ENCODE measurements around the gene ALCAM.

ALCAM gene

DNA sequence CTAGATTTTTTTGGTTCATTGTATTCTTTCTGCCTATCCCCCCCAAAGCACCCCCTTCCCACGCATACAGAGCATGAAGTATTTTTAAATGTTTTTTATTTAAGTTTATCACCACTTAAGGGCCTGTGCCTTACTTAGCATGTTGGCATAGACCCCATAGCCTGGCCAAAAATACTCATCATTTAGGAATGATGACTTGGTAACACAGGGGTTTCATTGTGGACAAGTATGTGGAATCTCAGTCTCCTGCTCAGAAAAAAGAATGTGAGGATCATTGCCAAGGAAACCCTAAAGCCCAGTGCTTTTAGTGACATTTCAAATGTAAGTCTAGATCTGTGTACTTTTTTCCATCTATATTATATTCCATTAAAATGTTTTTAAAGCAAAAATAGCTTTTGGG is 146.3 kb downstream of the ALCAM start:
- no peak for DNase-seq
- in situ Hi-C loops (cut with MboI; ENCODE audit: low pct_unique_long_range_greater_than_20kb, low sequenced_read_pairs), result no loop called here

DNA sequence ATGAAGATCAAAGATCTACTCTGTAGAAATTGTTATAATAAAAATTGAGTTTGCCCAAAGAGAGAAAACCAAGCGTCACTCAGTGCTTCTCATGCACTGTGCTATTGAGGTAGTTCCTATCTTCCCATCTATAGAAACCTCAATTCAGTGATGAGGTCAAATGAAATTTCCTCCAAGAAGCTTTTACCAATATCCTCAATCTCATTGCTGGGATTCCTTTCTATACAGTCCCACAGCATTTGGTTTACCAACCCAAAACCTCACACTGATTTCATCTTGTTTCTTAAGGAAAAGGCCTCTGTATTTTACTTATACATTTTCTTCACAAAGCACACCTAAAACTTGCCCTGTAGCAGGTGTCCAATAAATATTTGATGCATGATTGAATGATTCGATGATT is 147.2 kb downstream of the ALCAM start:
- no peak for DNase-seq
- in situ Hi-C loops (cut with MboI; ENCODE audit: low pct_unique_long_range_greater_than_20kb, low sequenced_read_pairs), result no loop called here

DNA sequence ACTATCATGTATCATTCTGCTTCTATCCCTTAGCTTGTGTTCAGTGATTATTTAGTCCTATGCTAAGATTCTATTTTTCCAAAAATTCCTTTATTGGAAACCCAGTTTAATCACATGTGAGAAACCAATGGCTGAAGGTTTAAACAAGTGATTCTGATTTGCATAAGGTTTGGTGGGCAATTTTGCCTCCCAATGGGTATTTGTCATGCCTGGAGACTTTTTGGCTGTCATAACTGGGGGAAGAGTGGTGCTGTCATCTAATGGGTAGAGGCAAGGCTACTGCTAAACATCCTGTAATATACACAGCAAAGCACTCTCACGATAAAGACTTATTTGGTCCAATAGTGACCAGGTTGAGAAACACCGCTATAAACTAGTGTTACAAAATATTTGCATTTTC is 148.7 kb downstream of the ALCAM start:
- in situ Hi-C loops (cut with MboI; ENCODE audit: low pct_unique_long_range_greater_than_20kb, low sequenced_read_pairs), result no loop called here
- no peak for DNase-seq

DNA sequence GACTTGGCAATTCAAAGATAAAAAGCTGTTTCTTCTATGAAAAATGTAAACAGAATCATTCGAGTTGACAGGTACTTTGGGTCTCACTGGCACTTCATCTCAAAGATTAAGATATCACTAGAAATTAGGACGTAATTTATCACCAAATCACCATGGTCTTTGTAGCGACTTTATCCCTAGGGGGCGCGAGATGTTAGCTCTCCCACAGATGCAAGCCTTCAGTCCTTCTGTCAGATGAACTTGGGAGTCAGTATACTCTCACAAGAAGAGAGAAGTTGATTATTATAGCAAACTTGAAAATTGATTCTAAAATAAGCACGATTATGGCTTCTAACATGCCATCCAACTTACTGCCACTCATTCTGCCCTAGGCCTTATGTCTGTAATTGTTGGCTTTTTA is 150.3 kb downstream of the ALCAM start:
- in situ Hi-C loops (cut with MboI; ENCODE audit: low pct_unique_long_range_greater_than_20kb, low sequenced_read_pairs), result no loop called here
- no peak for DNase-seq

DNA sequence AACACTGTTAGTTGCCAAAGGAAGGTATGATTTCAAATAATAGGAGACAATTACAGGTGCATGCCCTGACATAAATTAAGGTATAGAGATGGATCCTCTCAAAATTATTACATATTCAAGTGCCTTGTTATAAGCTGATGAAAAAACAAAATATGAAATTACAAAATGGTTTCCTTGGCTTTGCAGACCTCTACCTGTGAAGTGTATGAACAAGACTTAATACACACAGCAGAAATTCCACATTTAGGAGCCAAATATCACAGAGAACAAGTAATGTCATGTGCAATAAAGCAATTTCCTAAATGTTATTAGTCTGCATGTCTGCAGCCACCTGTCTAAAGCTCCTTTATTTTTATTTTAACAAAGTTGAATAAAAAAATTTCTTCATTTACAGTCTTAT is 151.5 kb downstream of the ALCAM start:
- DNase-seq, result no peak
- in situ Hi-C loops (cut with MboI; ENCODE audit: low pct_unique_long_range_greater_than_20kb, low sequenced_read_pairs), result no loop called here

DNA sequence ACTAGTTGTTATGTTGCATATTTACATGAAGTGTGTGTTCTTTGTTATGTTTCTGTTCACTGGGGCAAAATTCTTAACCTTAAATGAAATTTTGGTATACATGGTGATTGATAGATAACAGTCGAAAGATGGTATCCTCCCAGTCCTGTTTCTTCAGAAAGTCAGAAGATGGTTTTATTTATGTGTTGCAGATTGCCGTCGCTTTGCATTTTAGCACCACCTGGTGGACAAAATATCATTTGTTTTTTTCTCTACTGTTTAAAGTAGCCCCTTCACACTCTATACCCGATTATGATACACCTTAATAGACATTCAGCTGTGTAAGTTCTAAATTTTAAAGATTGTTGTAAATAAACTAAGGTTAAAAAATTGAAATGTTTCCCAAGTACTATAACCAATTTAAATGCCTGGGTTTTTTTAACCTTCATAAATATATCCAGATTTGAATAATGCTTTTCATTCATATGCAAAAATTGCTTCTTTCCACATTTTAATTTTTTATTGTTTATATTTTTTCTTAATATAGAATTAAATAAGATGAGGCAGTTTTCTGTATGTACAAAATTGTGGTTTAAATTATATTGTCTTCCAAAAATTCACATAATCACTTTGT is 152.2 kb downstream of the ALCAM start:
- in situ Hi-C loops (cut with MboI; ENCODE audit: low pct_unique_long_range_greater_than_20kb, low sequenced_read_pairs), result no loop called here
- peak; percentile 87 for DNase-seq

DNA sequence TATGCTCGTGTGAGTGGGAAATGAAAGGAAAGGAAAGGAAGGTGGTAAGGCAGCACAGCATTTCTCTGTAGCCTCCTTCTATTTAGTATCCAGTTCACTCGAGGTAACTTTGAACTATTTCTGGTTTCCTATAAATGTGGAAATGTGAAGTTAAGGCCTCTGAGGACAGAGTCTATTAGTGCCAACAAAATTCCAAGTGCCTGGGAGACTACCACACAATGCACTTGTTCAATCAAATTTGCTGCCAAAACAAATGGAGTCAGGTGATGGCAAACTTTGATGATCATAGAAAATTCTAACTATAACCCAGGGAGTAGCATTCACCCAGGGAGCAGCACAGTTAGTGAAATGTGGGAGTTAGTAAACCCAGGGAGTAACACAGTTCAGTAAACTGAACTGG is 155.1 kb downstream of the ALCAM start:
- no peak for DNase-seq
- in situ Hi-C loops (cut with MboI; ENCODE audit: low pct_unique_long_range_greater_than_20kb, low sequenced_read_pairs), result no loop called here

DNA sequence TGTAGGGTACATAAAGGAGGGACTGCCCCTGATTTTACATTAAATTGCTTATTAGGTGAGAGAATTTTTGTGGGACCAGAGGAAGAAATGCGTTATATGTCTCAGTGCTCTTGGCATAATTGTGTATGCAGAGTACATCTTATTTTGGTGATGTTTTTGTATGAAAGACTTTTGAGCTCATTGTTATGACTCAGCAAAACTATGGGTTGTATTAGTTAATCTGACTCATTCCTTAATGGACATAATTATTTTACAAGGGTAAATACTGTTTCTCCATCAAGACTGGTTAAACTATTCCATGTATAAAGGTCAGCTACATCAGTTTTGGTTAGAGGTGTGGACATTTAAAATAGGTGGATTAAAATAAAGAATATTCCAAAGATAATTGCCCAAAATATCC is 156.8 kb downstream of the ALCAM start:
- in situ Hi-C loops (cut with MboI; ENCODE audit: low pct_unique_long_range_greater_than_20kb, low sequenced_read_pairs), result no loop called here
- DNase-seq, result no peak

DNA sequence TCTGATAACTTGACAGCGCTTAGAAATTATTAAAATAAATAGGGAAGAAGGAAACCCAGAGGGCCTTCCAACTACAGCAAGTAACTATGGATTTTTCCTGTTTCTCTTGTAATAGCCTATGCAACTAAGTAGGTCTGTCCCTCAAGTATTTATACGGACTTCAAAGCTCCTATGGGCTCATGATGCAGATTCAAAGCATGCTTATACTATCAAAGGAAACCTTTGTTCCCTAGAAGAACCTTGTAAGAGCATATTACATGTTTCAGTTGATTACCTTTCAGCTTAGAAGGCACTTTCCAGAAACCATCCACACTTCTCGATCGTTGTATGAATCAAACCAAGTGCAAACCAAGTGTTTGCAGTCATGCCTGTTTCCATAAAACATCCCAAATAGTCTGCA is 158.8 kb downstream of the ALCAM start:
- no peak for DNase-seq
- in situ Hi-C loops (cut with MboI; ENCODE audit: low pct_unique_long_range_greater_than_20kb, low sequenced_read_pairs), result no loop called here

DNA sequence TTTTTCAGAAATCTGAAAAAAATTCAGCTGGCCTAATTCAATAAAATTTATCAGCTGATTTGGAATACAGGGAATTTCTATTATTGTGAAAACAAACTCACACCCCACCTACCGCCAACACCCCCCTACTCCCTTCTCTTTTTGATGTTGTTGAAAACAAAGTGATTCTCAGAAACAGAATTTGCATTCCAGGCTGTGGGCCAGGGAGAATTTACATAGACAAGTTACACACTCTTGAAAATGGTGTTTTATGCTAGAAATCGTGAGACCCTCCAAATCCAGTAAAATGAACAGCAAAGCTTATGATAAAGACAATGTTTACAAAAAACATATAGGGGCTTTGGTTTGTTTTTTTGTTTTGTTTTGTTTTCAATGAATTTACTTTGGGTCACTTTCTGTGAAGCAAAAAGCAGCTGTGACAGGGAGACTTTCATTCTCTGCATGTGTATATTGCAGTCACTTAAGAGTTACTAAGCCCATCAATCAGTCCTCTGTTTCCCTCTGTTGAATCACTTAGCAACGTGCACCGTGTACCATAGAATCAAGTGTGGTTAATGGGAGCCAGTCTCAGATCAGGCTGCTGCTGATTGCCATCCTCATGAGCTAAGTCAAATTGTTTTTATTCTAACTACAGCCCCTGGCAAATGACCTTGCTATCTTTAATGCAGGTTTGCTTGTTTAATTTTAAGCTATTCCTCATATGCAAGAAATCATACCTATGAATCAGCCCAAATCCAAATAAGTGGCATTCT is 159.8 kb downstream of the ALCAM start:
- in situ Hi-C loops (cut with MboI; ENCODE audit: low pct_unique_long_range_greater_than_20kb, low sequenced_read_pairs), result no loop called here
- no peak for DNase-seq

DNA sequence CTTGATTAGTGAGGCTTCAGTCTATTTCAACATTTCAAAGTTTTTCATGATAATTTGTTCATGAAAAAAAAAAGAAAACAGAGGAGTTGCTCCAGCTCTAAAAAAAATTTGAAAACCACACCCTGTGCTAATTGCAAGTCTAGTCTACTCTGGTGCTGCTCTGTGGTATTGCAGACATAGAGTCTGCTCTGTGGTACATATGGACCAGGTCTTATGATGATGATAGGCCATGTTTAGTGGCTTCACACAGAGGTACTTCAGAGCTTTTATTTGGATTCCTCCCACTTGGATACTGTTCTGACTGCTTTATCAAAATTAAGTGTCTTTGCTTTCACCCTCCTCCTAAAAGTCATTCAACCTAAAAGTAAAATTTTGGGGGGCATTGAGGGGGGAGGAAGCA is 160.8 kb downstream of the ALCAM start:
- in situ Hi-C loops (cut with MboI; ENCODE audit: low pct_unique_long_range_greater_than_20kb, low sequenced_read_pairs), result no loop called here
- DNase-seq, result no peak

DNA sequence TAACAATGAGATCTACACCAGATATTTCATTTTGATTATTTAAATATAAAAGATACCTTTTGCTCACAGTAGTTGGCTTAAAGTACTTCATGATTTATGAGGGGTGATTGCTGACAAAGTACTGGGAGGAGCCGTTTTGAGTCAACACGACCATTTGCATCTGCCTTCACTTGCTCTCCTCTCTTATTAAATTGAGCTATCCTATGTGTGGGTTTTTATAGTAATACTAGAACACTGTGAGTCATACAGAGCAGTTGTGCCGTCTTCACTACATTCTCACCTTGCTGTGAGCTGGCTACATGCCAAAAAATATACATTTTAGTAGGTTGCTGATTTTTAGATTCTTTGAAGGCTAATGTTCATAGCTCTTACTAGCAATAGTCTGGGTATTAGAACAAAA is 161.2 kb downstream of the ALCAM start:
- no peak for DNase-seq
- in situ Hi-C loops (cut with MboI; ENCODE audit: low pct_unique_long_range_greater_than_20kb, low sequenced_read_pairs), result no loop called here

DNA sequence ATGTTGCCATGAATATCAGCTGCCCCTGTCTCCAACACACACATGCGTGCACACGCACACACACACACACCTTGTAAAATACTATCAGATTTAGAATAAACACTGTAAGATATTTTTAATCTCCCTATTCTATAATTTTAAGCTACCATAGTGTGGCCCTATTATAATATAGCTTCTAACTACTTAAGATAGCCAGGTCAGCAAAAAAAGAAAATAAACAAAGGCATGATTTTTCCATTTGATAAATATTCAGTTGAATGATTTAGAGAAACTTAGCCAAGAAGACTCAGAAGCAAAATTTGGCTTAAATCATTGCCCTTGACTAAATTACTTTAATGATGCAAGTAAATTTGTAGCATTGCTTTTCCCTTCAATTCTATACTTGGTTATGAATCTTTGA is 162.2 kb downstream of the ALCAM start:
- in situ Hi-C loops (cut with MboI; ENCODE audit: low pct_unique_long_range_greater_than_20kb, low sequenced_read_pairs), result no loop called here
- no peak for DNase-seq

DNA sequence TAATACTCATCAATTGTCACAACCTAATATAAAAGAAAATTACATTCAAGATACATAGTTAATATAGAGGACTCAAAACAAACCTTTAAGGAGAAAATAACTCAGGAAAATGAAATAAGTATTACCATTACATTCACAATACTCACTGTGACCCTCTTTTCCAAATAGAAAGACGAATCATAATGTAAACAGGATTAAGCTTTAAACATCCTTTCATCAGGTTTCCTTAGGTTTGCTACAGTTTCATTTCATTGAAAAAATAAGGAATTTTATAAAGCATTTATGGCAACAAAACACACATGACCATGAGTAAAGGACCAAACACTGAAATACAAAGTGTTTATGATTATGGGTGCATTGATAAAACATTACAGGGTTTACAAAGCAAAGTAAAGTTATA is 162.7 kb downstream of the ALCAM start:
- in situ Hi-C loops (cut with MboI; ENCODE audit: low pct_unique_long_range_greater_than_20kb, low sequenced_read_pairs), result no loop called here
- no peak for DNase-seq

DNA sequence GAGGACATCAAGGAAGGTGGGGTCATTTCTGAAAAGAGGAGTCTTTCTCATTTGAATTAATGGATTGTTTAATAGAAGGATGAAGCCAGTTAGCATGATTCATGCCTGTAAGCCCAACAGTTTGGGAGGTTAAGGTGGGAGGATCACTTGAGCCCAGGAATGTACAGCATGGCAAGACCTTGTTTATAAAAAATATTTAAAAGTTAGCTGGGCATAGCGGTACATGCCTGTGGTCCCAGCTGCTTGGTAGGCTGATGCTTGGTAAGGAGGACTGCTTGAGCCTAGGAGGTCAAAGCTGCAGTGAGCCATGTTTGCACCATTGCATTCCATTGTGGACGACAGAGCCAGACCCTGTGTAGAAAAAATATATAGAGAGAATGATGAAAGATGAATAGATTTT is 165.5 kb downstream of the ALCAM start:
- in situ Hi-C loops (cut with MboI; ENCODE audit: low pct_unique_long_range_greater_than_20kb, low sequenced_read_pairs), result no loop called here
- DNase-seq, result no peak

DNA sequence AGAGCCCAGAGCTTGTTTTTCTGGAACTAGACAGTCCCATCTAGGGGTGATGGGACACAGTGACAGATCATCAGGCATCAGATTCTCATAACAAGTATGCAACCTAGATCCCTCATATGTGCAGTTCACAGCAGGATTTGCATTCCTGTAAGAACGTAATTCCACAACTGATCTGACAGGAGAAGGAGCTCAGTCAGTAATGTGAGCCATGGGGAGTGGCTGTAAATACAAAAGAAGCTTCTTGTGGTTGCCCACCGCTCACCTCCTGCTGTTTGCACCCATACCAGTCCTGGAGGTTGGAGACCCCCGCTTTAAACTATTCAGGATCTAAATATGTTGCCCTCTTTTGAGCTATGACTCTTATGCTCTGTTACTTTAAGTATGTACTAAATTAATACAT is 167.3 kb downstream of the ALCAM start:
- in situ Hi-C loops (cut with MboI; ENCODE audit: low pct_unique_long_range_greater_than_20kb, low sequenced_read_pairs), result no loop called here
- no peak for DNase-seq

DNA sequence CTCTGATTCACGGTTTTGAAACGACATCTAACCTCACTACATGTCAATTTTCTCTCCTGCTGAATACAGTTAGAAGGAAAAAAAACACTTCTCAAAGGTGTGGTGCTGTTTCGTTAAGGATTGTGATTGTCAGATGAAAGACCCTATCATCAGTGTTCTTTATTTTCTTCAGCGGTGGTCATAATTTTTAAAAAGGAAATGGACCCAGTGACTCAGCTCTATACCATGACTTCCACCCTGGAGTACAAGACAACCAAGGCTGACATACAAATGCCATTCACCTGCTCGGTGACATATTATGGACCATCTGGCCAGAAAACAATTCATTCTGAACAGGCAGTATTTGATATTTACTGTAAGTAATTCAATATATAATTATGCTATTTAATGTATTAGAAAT is 167.8 kb downstream of the ALCAM start:
- in situ Hi-C loops (cut with MboI; ENCODE audit: low pct_unique_long_range_greater_than_20kb, low sequenced_read_pairs), result no loop called here
- no peak for DNase-seq

DNA sequence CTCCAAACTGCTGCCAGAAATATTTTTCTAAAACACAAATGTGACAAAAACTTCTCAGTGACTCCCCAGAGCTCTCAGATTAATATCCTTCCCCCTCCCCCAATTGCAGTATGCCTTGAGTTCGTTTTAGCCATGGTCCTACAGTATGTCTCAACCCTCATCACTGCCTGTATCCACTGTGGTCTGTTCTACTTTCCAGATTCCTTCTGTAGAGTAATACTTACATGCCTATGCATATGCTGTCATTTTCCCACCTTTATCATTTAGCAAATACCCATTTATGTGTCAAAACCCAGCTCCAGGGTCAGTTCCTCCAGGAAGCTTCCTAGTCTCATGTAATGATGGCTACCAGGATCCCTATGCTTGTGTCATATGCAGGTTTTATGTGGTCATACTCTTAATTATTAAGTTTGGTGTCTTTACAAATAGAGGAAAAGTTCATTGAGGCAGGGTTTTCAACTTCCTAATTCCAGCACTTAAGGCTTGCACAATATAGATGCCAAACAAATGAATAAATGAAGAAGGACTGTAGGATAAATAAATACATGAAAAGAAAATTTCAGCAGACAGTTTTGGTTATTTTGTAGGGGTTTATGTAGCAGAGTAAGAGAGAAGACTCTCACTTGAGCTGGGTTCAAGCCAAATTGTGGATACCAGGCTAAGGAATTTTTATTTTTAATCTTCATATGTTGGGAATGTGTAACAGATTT is 170.8 kb downstream of the ALCAM start:
- DNase-seq, result no peak
- in situ Hi-C loops (cut with MboI; ENCODE audit: low pct_unique_long_range_greater_than_20kb, low sequenced_read_pairs), result no loop called here

DNA sequence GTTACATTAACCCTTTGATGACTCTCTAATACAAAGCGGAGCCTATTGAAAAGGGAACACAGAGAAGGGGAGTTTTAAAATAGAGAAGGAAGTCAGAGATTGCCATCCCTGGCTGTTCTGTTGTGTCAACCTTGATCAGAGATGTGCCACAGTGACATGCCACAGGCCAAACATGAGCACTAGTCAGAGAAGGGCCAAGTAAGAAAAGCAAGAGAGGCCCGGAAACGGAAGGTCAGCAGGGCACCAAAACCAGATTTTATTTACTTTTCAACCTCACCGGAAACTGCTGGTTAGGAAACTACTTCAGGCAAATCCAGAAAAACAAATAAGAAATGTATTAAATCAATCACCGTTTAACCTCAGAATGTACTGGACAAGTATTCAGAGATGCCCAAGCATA is 171.8 kb downstream of the ALCAM start:
- in situ Hi-C loops (cut with MboI; ENCODE audit: low pct_unique_long_range_greater_than_20kb, low sequenced_read_pairs), result no loop called here
- DNase-seq, result no peak

DNA sequence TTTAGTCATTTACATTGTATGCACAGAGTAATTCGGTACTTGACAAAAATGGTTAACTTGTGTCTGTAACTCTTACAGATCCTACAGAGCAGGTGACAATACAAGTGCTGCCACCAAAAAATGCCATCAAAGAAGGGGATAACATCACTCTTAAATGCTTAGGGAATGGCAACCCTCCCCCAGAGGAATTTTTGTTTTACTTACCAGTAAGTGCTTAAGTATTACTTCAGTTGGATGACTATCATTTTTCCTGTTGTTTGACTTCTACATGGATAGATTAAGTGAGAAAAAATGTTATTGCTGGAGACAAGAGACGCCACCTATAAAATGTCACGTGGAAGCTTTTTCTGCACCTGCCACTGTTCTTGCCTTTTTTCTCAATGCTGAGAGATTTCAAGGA is 173.2 kb downstream of the ALCAM start:
- DNase-seq, result no peak
- in situ Hi-C loops (cut with MboI; ENCODE audit: low pct_unique_long_range_greater_than_20kb, low sequenced_read_pairs), result no loop called here

All from KBM-7 (cell line).